A673 (cell line): ENCODE data around the gene C1orf21.

Experiments
- CTCF ChIP-seq: fragments of 300-800, 200-600 bp; sonication (generic); conservative IDR thresholded peaks from 2 replicates; pipeline ENCODE4 v1.5.1; 2017; ENCODE audit warnings: low read depth, mild to moderate bottlenecking, antibody characterized with exemption, low read length, moderate library complexity, mixed read lengths
- EZH2 ChIP-seq: fragments of 200-600 bp; sonication (generic); IDR thresholded peaks from 2 replicates; pipeline ENCODE4 v1.6.1; 2017; ENCODE audit warnings: borderline replicate concordance, low read depth, mild to moderate bottlenecking, mixed read lengths, antibody characterized with exemption, low read length; ENCODE audit not compliant: poor library complexity, severe bottlenecking

- TF ChIP-seq CTCF (no peak), EZH2 (no peak)
Measured at GRCh38 chr1:184443624-184444023, 56.8 kb downstream of the C1orf21 start.
